HL-60 (cell line): ENCODE data around the gene CHST2.

Experiments
- POLR2AphosphoS5 ChIP-seq: IDR thresholded peaks from 2 replicates; pipeline ENCODE4 v1.6.1; 2012; ENCODE audit warnings: low read depth
- TF ChIP-seq, protein P1 (sequence below): IDR thresholded peaks from one replicate; pipeline ENCODE4 v1.5.1; 2011; ENCODE audit warnings: low read length, control low read depth, inconsistent platforms; ENCODE audit not compliant: insufficient read depth
- TF ChIP-seq, protein P2 (sequence below): IDR thresholded peaks from 2 replicates; pipeline ENCODE4 v1.6.1; 2012; ENCODE audit warnings: low read depth; ENCODE audit not compliant: insufficient replicate concordance

DNA sequence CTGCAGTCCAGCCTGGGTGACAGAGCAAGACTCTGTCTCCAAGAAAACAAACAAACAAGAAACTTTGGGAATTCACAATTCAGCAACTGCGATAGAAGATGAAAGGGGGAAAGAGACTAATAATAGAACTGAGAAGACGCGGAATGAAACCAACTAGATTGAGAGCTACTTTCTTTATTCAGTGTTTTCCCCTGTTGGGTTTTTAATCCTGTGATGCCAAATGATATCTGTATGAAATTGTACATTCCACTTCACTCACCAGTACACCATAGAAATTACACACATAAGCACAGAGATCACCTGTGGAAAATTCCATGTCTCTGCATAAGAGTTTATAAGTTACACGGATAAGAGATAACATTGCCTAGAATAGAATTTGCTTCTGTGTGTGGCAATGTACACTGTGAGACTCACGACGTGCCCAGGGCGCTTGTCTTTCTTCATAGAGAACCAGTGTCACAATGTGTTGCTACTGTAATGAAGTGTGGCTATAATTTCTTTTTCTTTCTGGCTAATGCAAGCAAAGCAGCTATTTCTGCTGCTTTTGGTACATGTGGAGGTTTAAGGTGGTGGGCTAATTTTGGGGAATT lies 17.7 kb upstream of the CHST2 start:
- TF ChIP-seq, protein P1, sequence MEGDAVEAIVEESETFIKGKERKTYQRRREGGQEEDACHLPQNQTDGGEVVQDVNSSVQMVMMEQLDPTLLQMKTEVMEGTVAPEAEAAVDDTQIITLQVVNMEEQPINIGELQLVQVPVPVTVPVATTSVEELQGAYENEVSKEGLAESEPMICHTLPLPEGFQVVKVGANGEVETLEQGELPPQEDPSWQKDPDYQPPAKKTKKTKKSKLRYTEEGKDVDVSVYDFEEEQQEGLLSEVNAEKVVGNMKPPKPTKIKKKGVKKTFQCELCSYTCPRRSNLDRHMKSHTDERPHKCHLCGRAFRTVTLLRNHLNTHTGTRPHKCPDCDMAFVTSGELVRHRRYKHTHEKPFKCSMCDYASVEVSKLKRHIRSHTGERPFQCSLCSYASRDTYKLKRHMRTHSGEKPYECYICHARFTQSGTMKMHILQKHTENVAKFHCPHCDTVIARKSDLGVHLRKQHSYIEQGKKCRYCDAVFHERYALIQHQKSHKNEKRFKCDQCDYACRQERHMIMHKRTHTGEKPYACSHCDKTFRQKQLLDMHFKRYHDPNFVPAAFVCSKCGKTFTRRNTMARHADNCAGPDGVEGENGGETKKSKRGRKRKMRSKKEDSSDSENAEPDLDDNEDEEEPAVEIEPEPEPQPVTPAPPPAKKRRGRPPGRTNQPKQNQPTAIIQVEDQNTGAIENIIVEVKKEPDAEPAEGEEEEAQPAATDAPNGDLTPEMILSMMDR = no peak
- no peak for TF ChIP-seq POLR2AphosphoS5
- TF ChIP-seq, protein P2, sequence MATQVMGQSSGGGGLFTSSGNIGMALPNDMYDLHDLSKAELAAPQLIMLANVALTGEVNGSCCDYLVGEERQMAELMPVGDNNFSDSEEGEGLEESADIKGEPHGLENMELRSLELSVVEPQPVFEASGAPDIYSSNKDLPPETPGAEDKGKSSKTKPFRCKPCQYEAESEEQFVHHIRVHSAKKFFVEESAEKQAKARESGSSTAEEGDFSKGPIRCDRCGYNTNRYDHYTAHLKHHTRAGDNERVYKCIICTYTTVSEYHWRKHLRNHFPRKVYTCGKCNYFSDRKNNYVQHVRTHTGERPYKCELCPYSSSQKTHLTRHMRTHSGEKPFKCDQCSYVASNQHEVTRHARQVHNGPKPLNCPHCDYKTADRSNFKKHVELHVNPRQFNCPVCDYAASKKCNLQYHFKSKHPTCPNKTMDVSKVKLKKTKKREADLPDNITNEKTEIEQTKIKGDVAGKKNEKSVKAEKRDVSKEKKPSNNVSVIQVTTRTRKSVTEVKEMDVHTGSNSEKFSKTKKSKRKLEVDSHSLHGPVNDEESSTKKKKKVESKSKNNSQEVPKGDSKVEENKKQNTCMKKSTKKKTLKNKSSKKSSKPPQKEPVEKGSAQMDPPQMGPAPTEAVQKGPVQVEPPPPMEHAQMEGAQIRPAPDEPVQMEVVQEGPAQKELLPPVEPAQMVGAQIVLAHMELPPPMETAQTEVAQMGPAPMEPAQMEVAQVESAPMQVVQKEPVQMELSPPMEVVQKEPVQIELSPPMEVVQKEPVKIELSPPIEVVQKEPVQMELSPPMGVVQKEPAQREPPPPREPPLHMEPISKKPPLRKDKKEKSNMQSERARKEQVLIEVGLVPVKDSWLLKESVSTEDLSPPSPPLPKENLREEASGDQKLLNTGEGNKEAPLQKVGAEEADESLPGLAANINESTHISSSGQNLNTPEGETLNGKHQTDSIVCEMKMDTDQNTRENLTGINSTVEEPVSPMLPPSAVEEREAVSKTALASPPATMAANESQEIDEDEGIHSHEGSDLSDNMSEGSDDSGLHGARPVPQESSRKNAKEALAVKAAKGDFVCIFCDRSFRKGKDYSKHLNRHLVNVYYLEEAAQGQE = no peak
